Stromal cell of bone marrow (primary cell): ENCODE data around the gene KRT86.
"Not testable (repeated sequence)": the region's sequence is repeated elsewhere in the genome, so short reads cannot be mapped to it uniquely, and the experiment has no call there.

ENCODE experiments used
- DNase-seq: peaks from one replicate; pipeline ENCODE4 v3.0.0-alpha.2; 2012; ENCODE audit warnings: low read depth

Gene KRT86

GRCh38 chr12:52291267-52291935, 17.0 kb downstream of the KRT86 start, which contains the start of gene KRT81:
KRT81 (minus strand) TSS chr12:52291534; CDS start chr12:52291465, 69 bp downstream.
- DNase-seq: no peak

- DNase-seq: no peak
These were observed 19.5 kb downstream of the KRT86 start for GRCh38 chr12:52293926-52294325.

GRCh38 chr12:52294803-52295202, 20.4 kb downstream of the KRT86 start:
- no peak for DNase-seq

DNA sequence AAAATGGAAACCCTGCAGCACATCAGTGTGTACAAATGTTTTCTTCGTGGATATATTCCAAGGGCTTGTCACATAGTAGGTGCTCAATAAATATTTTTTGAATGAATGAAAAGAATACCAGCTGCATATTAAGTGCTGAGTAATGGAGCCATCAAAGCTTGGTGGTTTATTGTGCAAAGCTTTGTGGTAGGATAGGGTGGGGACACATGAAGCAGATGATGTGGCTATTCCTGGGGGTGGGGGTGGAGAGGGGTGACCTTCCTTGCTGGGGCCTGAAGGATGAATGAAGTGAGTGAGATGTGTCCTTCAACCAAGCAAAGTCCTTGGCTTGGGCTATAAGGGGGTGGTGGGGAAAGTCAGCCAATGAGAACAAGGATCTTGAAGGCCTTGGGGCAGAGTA, 21.2 kb downstream of the KRT86 start:
- DNase-seq: no peak

DNA sequence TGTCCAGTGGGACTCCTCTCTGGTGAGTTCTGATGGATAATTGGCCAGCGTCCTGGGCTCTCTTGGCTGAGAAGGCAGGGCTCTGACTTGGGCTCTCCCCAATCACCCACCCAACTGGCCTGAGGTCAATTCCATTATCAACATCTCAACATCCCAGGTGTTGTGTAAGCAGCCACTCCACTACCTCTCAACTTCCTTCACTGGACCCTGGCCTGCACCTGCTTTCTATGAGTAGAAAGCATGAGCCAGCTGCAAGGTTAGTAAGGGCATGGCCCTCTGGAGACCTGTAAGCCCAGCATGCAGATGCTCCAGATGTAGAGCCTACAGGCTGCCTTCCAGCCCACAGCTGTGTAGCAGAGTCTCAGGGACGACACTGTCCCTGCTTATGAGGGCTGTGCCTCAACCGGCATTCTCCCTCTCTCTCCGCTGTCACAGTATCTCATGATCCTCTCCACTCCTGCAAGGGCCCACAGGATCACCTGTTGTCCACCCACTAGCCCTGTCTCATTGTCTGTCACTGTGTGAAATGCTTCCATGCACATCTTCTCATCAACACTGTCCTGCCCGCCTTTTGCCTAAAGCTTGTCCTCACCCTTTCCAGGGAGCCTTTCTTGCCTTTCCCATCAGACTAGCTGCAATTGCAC, 22.2 kb downstream of the KRT86 start:
- no peak for DNase-seq

DNA sequence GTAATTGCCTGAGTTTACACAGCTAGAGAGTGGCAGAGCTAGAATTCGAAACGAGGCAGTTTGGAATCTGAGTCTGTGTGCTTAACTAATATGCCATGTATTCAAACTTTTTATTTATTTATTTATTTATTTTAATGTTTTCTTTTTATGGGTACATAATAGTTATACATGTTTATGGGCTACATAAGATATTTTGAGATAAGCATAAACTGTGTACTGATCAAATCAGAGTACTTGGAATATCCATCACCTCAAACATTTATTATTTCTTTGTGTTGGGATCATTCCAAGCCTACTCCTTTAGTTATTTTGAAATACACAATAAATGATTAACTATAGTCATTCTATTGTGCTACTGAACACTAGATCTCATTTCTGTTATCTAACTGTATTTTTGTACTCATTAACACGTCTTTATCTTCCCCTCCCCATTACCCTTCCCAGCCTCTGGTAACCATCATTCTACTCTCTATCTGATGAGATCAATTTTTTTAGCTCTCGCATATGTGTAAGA, 24.3 kb downstream of the KRT86 start:
- no peak for DNase-seq

- DNase-seq: no peak
These were observed 26.6 kb downstream of the KRT86 start for GRCh38 chr12:52300796-52301691.

- not testable (repeated sequence) for DNase-seq
These were observed 27.3 kb downstream of the KRT86 start for GRCh38 chr12:52301721-52302120.

GRCh38 chr12:52302242-52302914, 27.9 kb downstream of the KRT86 start:
- DNase-seq: not testable (repeated sequence)

DNA sequence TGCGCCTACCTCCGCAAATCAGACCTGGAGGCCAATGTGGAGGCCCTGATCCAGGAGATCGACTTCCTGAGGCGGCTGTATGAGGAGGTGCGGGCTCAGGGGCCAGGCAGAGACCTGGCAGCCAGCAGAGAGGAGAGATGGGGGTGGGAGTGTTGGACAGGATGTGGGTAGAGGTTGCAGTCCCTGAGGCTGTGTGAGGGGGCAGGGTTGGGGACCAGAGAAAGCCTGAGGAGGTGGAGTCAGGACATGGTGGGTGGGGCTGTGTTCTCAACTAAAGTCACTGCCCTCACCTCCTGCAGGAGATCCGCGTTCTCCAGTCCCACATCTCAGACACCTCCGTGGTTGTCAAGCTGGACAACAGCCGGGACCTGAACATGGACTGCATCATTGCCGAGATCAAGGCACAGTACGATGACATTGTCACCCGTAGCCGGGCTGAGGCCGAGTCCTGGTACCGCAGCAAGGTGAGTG, 30.5 kb downstream of the KRT86 start:
- not testable (repeated sequence) for DNase-seq

- DNase-seq: no peak
These were observed 31.7 kb downstream of the KRT86 start for GRCh38 chr12:52305921-52306705.

DNA sequence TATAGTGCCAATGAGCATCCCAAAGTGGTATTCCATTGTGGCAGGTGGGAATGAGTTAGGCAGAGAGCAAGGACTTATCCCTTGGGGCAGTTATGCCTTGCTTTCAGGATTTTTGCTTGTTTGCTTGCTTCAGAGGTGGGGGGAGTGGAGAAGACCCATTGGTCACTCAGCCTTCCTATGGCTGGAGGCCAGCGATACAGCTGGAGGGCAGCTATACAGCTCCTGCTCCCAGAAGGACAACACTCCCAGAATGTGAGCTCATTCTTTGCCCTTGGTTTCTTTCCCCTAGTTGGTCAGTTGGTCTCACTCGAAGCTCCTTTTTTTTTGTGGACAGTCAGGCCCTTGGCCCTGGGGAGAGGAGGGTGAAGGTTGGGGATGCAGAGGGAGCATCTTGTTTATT, 32.3 kb downstream of the KRT86 start:
- DNase-seq: no peak

GRCh38 chr12:52307836-52308805, 33.7 kb downstream of the KRT86 start:
- no peak for DNase-seq

- DNase-seq: no peak
These were observed 34.5 kb downstream of the KRT86 start for GRCh38 chr12:52308806-52309425.

DNA sequence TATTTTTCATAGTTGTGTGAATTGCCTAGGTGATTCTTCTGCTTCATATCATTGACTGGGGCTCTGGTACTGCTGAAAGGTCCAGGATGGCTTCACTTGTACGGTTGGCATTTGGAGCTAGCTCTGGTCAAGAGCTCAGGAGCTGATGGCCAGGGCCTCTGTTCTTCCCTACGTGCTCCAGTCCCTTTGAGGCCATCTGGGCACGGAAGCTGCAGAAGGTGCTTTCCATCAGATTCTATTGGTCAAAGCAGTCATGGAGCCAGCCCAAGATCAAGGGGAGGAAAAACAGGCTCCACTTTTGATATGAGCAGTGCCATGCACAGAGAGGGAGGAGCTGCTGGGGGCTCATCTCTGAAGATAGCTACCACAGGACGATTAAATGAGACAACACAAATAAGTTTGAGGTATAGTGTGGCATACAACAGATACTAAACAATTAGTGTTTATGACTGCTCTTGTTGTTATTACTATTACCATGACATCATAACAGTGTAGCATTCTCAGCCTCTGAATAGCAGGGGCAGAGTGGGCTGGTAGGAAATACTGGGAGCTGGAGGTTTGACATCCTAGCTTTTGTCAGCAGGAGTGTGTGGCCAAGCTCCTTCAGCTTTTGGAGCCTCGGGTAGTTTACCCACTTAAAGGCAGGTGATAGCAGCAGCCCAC, 36.3 kb downstream of the KRT86 start:
- DNase-seq: no peak

GRCh38 chr12:52311285-52311648, 36.8 kb downstream of the KRT86 start:
- DNase-seq: no peak

GRCh38 chr12:52312086-52312485, 37.6 kb downstream of the KRT86 start:
- no peak for DNase-seq

- no peak for DNase-seq
These were observed 39.0 kb downstream of the KRT86 start for GRCh38 chr12:52313461-52313860.

- no peak for DNase-seq
These were observed 39.5 kb downstream of the KRT86 start for GRCh38 chr12:52313926-52314325.
